WERI-Rb-1 (cell line): Measurements from ENCODE around the gene PBX1.

ENCODE experiments used
- DNase-seq: peaks from one replicate; pipeline ENCODE4 v3.0.0-alpha.2; 2020
- H3K27ac ChIP-seq: fragments of 250-450 bp; sonication (Bioruptor Pico); 2 replicates; pipeline ENCODE4 v1.5.1; 2020; ENCODE audit warnings: mild to moderate bottlenecking, moderate library complexity
- H3K27me3 ChIP-seq: fragments of 250-450 bp; sonication (Bioruptor Pico); 2 replicates; pipeline ENCODE4 v1.5.1; 2021; ENCODE audit warnings: mild to moderate bottlenecking, low read depth, moderate library complexity; ENCODE audit not compliant: insufficient read depth, severe bottlenecking
- H3K36me3 ChIP-seq: fragments of 250-450 bp; sonication (Bioruptor Pico); 2 replicates; pipeline ENCODE4 v1.5.1; 2020; ENCODE audit warnings: mild to moderate bottlenecking, moderate library complexity
- H3K4me3 ChIP-seq: 2 replicates; pipeline ENCODE4 v1.5.1; 2011; ENCODE audit warnings: low read depth, mild to moderate bottlenecking, control low read depth, low read length
- H3K9me3 ChIP-seq: fragments of 250-450 bp; sonication (Bioruptor Pico); 2 replicates; pipeline ENCODE4 v1.5.1; 2021; ENCODE audit warnings: mild to moderate bottlenecking, moderate library complexity; ENCODE audit not compliant: severe bottlenecking
- CTCF ChIP-seq: IDR thresholded peaks from 2 replicates; pipeline ENCODE4 v1.5.1; 2011; ENCODE audit warnings: low read depth, mild to moderate bottlenecking, control low read depth, inconsistent platforms, low read length

The PBX1 gene

GRCh38 chr1:164801791-164802502 is 243.0 kb downstream of the PBX1 start:
- Histone ChIP-seq H3K9me3 (no peaks in the 10 kb centered on the region), H3K27me3 (no peaks in the 10 kb centered on the region), H3K4me3 (no peak overlapping the region), H3K27ac (no peak overlapping the region), H3K36me3 (peaks cover 6% of the 10 kb centered on the region; the same call in 1 of the 2 replicates)
- no peak for TF ChIP-seq CTCF
- DNase-seq, result peak; percentile 82

GRCh38 chr1:164802529-164803282 is 243.7 kb downstream of the PBX1 start:
- no peak for DNase-seq
- Histone ChIP-seq H3K27me3 (no peaks in the 10 kb centered on the region), H3K4me3 (no peak overlapping the region), H3K27ac (no peak overlapping the region), H3K9me3 (no peaks in the 10 kb centered on the region), H3K36me3 (peaks cover 8% of the 10 kb centered on the region; the same call in 1 of the 2 replicates)
- no peak for TF ChIP-seq CTCF

GRCh38 chr1:164803366-164803765 is 244.4 kb downstream of the PBX1 start:
- Histone ChIP-seq H3K9me3 (no peaks in the 10 kb centered on the region), H3K27me3 (no peaks in the 10 kb centered on the region), H3K36me3 (peaks cover 9% of the 10 kb centered on the region; the same call in 1 of the 2 replicates), H3K4me3 (no peak overlapping the region), H3K27ac (no peak overlapping the region)
- no peak for TF ChIP-seq CTCF
- no peak for DNase-seq

GRCh38 chr1:164804366-164804765 is 245.4 kb downstream of the PBX1 start:
- Histone ChIP-seq H3K9me3 (no peaks in the 10 kb centered on the region), H3K27me3 (no peaks in the 10 kb centered on the region), H3K36me3 (peaks cover 9% of the 10 kb centered on the region; the same call in 1 of the 2 replicates), H3K4me3 (no peak overlapping the region), H3K27ac (no peak overlapping the region)
- TF ChIP-seq CTCF, result no peak
- no peak for DNase-seq

- Histone ChIP-seq H3K27me3 (no peaks in the 10 kb centered on the region), H3K4me3 (no peak overlapping the region), H3K27ac (no peak overlapping the region), H3K36me3 (peaks cover 3% of the 10 kb centered on the region), H3K9me3 (no peaks in the 10 kb centered on the region)
- no peak for TF ChIP-seq CTCF
- no peak for DNase-seq
Measured at GRCh38 chr1:164805399-164805798, 246.4 kb downstream of the PBX1 start.
